CD14-positive monocyte (primary cell): Measurements from ENCODE around the gene TTC7B. TPM values are rescaled to one million over a fixed set of nuclear protein-coding genes. Genes with fewer than 3 reads are reported as not detected.
"Not testable (repeated sequence)": the region's sequence is repeated elsewhere in the genome, so short reads cannot be mapped to it uniquely, and the experiment has no call there.

Experiments used
- DNase-seq, 3 donors: peaks; one replicate each; pipeline ENCODE4 v3.0.0-alpha.2; 2011 to 2022
- H2AFZ ChIP-seq: 2 replicates; pipeline ENCODE4 v1.6.0; 2012; ENCODE audit warnings: mild to moderate bottlenecking, low read depth, low read length, inconsistent platforms; ENCODE audit not compliant: insufficient read depth, poor library complexity, severe bottlenecking
- H3K27ac ChIP-seq, 2 donors: 1 replicate in 1 of 2; 2 replicates in 1 of 2; pipeline ENCODE4 v1.5.1; 2012 to 2013; ENCODE audit warnings: low read length in 2 of 2, control low read depth in 1 of 2, inconsistent platforms in 1 of 2, low read depth in 1 of 2, mild to moderate bottlenecking in 1 of 2
- H3K27me3 ChIP-seq, 2 donors: one replicate each; pipeline versions ENCODE4 v1.6.0 to v1.6.1; 2011 to 2013; ENCODE audit warnings: low read length in 2 of 2; ENCODE audit not compliant: control insufficient read depth in 2 of 2, insufficient read depth in 2 of 2
- H3K36me3 ChIP-seq, 2 donors: replicated peaks in 1 of 2; 1 replicate in 1 of 2; 2 replicates in 1 of 2; pipeline versions ENCODE4 v1.5.1 to v1.6.1; 2012 to 2013; ENCODE audit warnings: low read length in 2 of 2, control low read depth in 1 of 2, inconsistent platforms in 1 of 2, mild to moderate bottlenecking in 1 of 2; ENCODE audit not compliant: insufficient read depth in 2 of 2, control insufficient read depth in 1 of 2
- H3K4me1 ChIP-seq, 2 donors: 1 replicate in 1 of 2; 2 replicates in 1 of 2; pipeline versions ENCODE4 v1.5.1 to v1.6.1; 2012 to 2013; ENCODE audit warnings: low read length in 2 of 2, control low read depth in 1 of 2, inconsistent platforms in 1 of 2, mild to moderate bottlenecking in 1 of 2, moderate library complexity in 1 of 2; ENCODE audit not compliant: insufficient read depth in 2 of 2, control insufficient read depth in 1 of 2
- H3K4me2 ChIP-seq: replicated peaks from 2 replicates; pipeline ENCODE3; 2012; ENCODE audit warnings: low read length, moderate library complexity, mild to moderate bottlenecking; ENCODE audit not compliant: poor library complexity, severe bottlenecking; ENCODE audit errors: extremely low read depth
- H3K4me3 ChIP-seq, 3 experiments: fragments of 200-600 bp in 1 of 3; sonication (generic) in 1 of 3; replicated peaks in 1 of 3; 1 replicate in 2 of 3; 2 replicates in 1 of 3; pipeline ENCODE4 v1.5.1; 2011 to 2013; ENCODE audit warnings: low read length in 3 of 3, mild to moderate bottlenecking in 3 of 3, control low read depth in 2 of 3, low read depth in 2 of 3, inconsistent platforms in 1 of 3, moderate library complexity in 1 of 3
- H3K79me2 ChIP-seq: 2 replicates; pipeline ENCODE4 v1.6.0; 2012; ENCODE audit warnings: mild to moderate bottlenecking, control low read depth, inconsistent platforms, low read length, moderate library complexity; ENCODE audit not compliant: insufficient read depth
- H3K9ac ChIP-seq: 2 replicates; pipeline ENCODE4 v1.6.0; 2017; ENCODE audit warnings: low read length, mild to moderate bottlenecking; ENCODE audit not compliant: insufficient read depth, poor library complexity, severe bottlenecking
- H3K9me3 ChIP-seq, 2 donors: replicated peaks in 1 of 2; 1 replicate in 1 of 2; 2 replicates in 1 of 2; pipeline versions ENCODE4 v1.5.1 to v1.6.1; 2012 to 2013; ENCODE audit warnings: low read length in 2 of 2, control low read depth in 1 of 2; ENCODE audit not compliant: control insufficient read depth in 1 of 2, insufficient read depth in 1 of 2
- H4K20me1 ChIP-seq: 2 replicates; pipeline ENCODE4 v1.6.0; 2012; ENCODE audit warnings: mild to moderate bottlenecking, low read length, control low read depth, moderate library complexity; ENCODE audit not compliant: insufficient read depth
- H3K27ac Mint-ChIP-seq, 7 donors: one replicate each; pipeline ENCODE4 v1.8.0; 2020; ENCODE audit warnings: mild to moderate bottlenecking in 7 of 7, mixed read lengths in 7 of 7, moderate library complexity in 6 of 7, inconsistent platforms in 2 of 7
- H3K27me3 Mint-ChIP-seq, 3 donors: one replicate each; pipeline ENCODE4 v1.8.0; 2021 to 2022; ENCODE audit warnings: low read depth in 3 of 3, mild to moderate bottlenecking in 3 of 3, mixed read lengths in 3 of 3, moderate library complexity in 3 of 3, inconsistent platforms in 1 of 3
- H3K36me3 Mint-ChIP-seq, 2 donors: one replicate each; pipeline ENCODE4 v1.8.0; 2020; ENCODE audit warnings: mixed read lengths in 2 of 2, inconsistent platforms in 1 of 2, mild to moderate bottlenecking in 1 of 2
- H3K4me1 Mint-ChIP-seq: one replicate; pipeline ENCODE4 v1.8.0; 2020; ENCODE audit warnings: mild to moderate bottlenecking, mixed read lengths
- H3K4me3 Mint-ChIP-seq, 2 donors: one replicate each; pipeline ENCODE4 v1.8.0; 2020; ENCODE audit warnings: mild to moderate bottlenecking in 2 of 2, mixed read lengths in 2 of 2, moderate library complexity in 1 of 2
- H3K9me3 Mint-ChIP-seq, 7 donors: one replicate each; pipeline ENCODE4 v1.8.0; 2020 to 2022; ENCODE audit warnings: mixed read lengths in 7 of 7, mild to moderate bottlenecking in 6 of 7, moderate library complexity in 6 of 7, inconsistent platforms in 2 of 7
- WGBS: methylation state at CpG from one replicate; pipeline ENCODE4 v1.1.5; 2013; ENCODE audit warnings: missing lambda C conversion rate; ENCODE audit not compliant: insufficient coverage; 5-methylcytosine and 5-hydroxymethylcytosine counted together
- intact Hi-C, 2 donors: fragments of 100-400 bp; cut with micrococcal nuclease; formaldehyde crosslinking; loops; one replicate each; pipeline versions ENCODE4 v1.15.0 to v1.15.1; 2023
- polyA plus RNA-seq, 3 donors: library from polyadenylated mRNA; depleted of rRNA in 1 of 3; unstranded in 2 of 3; stranded (reverse) in 1 of 3; fragments of 300-500 nt in 2 of 3; fragments of >200 nt in 1 of 3; fragmentation: Illumina TruSeq in 2 of 3; gene quantifications; 1 replicate in 2 of 3; 2 replicates in 1 of 3; pipeline ENCODE4 v1.2.3, GENCODE V29; 2012 to 2021
- TF ChIP-seq, protein P1 (sequence below): fragments of 200-600 bp; IDR thresholded peaks from one replicate; pipeline ENCODE4 v1.8.0; 2022; ENCODE audit warnings: antibody characterized with exemption, mild to moderate bottlenecking

The TTC7B gene
- polyA plus RNA-seq, 3 donors: 0.87 to 2.6 (median 1.2) TPM

DNA sequence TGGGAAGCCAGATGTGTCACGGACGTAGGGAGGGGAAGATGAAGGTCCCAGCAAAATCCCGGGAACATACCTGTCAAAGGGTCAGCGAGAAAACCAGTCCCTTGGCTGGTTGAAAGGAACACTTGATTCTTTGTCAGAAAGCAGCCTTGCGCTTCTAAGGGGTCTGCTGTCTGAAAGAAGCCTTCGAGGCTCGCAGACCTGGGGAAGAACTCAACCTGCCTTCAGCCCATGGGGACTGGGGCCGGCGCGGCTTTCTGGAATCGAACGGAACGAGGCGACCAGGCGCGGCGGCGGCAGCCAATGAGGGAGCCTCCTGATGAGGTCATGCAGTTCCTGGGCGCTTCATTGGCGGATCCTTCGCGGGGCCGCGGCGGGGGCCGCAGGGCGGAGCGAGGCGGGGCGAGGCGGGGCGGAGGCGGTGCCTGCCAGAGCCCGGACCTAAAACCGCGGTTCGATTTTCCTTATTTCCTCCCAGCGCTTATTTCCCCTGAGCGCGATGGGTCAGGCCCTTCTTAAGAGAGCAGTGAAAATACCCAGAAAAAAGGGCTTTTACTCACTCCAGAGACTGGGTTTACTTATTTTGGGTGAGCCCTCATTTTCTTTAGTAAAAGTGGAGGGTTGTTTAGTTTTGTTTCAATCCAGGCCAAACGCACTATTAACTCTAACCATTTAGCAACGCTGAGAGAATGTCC lies 11.8 kb upstream of the TTC7B start:
- Histone ChIP-seq H3K36me3 (no peaks in the 10 kb centered on the region), H3K4me1 (peaks cover 20 to 23% of the 10 kb centered on the region in 2 donors), H2AFZ (peak overlapping the region; percentile 89), H3K9me3 (peaks cover 13 to 23% of the 10 kb centered on the region in 2 donors), H3K79me2 (no peaks in the 10 kb centered on the region), H3K4me3 (peak overlapping the region; percentile 39 to 75 (median 44)), H4K20me1 (no peaks in the 10 kb centered on the region), H3K9ac (peak overlapping the region; percentile 53), H3K27me3 (no peaks in the 10 kb centered on the region), H3K4me2 (peak overlapping the region; percentile 88), H3K27ac (peak overlapping the region; percentile 86 to 90)
- peak; percentile 77 to 88 (median 87) for DNase-seq
- Mint-ChIP-seq H3K9me3 (peaks cover 10 to 39% (median 24%) of the 10 kb centered on the region in 7 donors), H3K36me3 (no peaks in the 10 kb centered on the region), H3K27me3 (peaks cover 2 to 9% (median 6%) of the 10 kb centered on the region in 3 donors), H3K4me1 (peaks cover 19% of the 10 kb centered on the region), H3K4me3 (peak overlapping the region; percentile 72 to 85), H3K27ac (peak overlapping the region; percentile 90 to 95 (median 93))
- intact Hi-C loops: loop anchor here in 1 of 2 donors (5.0 to 10.0 kb wide), 2 partner anchors 71 to 423 kb away; no protein-coding TSS in a partner anchor
- TF ChIP-seq, protein P1, sequence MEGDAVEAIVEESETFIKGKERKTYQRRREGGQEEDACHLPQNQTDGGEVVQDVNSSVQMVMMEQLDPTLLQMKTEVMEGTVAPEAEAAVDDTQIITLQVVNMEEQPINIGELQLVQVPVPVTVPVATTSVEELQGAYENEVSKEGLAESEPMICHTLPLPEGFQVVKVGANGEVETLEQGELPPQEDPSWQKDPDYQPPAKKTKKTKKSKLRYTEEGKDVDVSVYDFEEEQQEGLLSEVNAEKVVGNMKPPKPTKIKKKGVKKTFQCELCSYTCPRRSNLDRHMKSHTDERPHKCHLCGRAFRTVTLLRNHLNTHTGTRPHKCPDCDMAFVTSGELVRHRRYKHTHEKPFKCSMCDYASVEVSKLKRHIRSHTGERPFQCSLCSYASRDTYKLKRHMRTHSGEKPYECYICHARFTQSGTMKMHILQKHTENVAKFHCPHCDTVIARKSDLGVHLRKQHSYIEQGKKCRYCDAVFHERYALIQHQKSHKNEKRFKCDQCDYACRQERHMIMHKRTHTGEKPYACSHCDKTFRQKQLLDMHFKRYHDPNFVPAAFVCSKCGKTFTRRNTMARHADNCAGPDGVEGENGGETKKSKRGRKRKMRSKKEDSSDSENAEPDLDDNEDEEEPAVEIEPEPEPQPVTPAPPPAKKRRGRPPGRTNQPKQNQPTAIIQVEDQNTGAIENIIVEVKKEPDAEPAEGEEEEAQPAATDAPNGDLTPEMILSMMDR: no peak
- 2% methylated on average over 30 of the region's 42 CpGs for WGBS

DNA sequence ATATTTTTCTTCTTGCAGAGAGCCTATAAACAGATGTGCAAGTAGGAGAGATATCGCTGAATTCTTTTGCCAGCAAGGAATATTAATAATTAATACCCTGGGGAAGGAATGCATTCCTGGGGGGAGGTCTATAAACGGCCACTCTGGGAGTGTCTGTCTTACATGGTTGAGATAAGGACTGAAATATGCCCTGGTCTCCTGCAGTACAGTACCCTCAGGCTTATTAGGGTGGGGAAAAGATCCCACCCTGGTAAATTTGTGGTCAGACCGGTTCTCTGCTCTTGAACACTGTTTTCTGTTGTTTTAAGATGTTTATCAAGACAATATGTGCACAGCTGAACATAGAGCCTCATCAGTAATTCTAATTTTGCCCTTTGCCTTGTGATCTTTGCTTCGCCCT lies 7.3 kb upstream of the TTC7B start:
- 100% methylated on average over 1 of the region's 4 CpGs for WGBS
- intact Hi-C loops: loop anchor here in 1 of 2 donors (10.0 kb wide), 1 partner anchor 419 kb away; no protein-coding TSS in a partner anchor
- H3K79me2 ChIP-seq: not testable (repeated sequence)

More for the DNA sequence above, 7.3 kb upstream of the TTC7B start:
- not testable (repeated sequence) for H3K4me3 ChIP-seq, H3K36me3 Mint-ChIP-seq, H3K36me3 ChIP-seq, H3K9ac ChIP-seq, H3K27me3 Mint-ChIP-seq, H3K4me3 Mint-ChIP-seq, H4K20me1 ChIP-seq, H2AFZ ChIP-seq, DNase-seq, H3K27ac Mint-ChIP-seq, H3K27me3 ChIP-seq, H3K4me2 ChIP-seq, H3K27ac ChIP-seq
- Mint-ChIP-seq H3K4me1 (peaks cover 13% of the 10 kb centered on the region), H3K9me3 (peaks cover 18 to 49% (median 33%) of the 10 kb centered on the region in 7 donors)
- H3K9me3 ChIP-seq: peaks cover 24 to 34% of the 10 kb centered on the region in 2 donors
- H3K4me1 ChIP-seq: peaks cover 9 to 11% of the 10 kb centered on the region in 2 donors
